Midbrain (tissue), 1 donor: ENCODE results near the gene PGAP6.
"Not testable (repeated sequence)": the region's sequence is repeated elsewhere in the genome, so short reads cannot be mapped to it uniquely, and the experiment has no call there.

Experiments used
- DNase-seq: peaks from one replicate; lab custom pipeline; 2025; lab: John Stamatoyannopoulos, UW

Gene PGAP6

GRCh38 chr16:401468-402348, 19.9 kb upstream of the PGAP6 start, which contains the start of gene DECR2:
TSS of gene DECR2 (plus strand) at chr16:401885. CDS start at chr16:401964, 79 bp downstream.
- peak; percentile 93 for DNase-seq

GRCh38 chr16:400061-400591, 18.3 kb upstream of the PGAP6 start:
- no peak for DNase-seq

DNA sequence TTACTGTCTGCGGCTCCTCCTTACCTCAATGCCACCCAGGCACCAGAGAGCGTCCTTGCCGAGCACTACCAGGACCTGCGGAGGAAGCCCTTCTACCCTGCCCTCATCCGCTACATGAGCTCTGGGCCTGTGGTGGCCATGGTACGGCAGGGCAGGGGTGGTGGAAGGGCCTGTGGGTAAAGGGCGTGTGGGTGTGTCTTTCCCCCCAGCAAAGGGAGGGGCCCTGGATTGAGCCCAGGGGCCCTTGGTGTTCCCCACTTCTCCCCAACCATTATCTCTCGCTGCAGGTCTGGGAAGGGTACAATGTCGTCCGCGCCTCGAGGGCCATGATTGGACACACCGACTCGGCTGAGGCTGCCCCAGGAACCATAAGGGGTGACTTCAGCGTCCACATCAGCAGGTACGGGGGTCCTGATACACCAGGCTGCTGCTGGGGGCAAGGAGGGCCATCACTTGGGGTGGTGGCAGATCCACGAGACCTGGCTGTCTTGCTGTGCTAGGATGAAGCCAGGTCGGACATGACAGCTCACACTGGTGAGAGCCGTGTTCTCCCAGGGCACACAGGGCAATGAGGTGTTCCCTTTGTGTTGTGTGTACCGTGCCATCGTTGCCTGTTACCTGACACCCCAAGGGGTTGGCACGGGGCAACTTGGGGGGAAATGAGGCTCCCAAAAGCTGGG, 17.7 kb upstream of the PGAP6 start:
- no peak for DNase-seq

DNA sequence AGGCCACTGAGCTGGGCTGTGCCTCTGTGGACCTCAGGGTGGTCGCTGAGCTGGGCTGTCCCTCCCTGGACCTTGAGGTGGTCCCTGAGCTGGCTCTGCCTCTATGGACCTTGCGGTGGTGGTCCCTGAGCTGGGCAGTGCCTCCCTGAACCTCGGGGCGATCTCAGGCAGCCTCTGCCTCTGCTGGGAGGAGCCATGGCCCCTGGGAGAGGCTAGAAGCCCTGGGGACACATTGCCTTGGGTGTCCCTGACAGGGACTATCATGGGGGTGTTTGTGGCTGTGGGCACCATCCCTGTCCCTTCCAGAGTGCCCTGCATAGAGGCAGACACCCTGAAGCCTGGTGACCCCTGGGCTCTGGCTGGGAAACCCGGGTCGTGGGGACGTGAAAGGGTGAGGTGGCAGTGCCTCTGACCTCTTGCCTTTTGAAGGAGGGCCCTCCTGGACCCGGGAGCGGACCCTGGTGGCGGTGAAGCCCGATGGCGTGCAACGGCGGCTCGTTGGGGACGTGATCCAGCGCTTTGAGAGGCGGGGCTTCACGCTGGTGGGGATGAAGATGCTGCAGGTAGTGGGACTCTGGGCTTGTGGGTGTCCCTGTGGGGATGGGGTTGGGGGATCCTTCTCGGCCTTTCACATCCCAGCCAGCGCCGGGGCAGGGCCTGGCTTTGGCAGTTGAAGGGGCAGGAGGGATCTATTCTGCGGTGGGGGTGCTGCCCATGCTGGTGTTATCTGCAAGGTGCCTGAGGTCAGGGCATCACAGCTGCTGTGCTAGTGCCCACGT, 17.0 kb upstream of the PGAP6 start:
- no peak for DNase-seq

DNA sequence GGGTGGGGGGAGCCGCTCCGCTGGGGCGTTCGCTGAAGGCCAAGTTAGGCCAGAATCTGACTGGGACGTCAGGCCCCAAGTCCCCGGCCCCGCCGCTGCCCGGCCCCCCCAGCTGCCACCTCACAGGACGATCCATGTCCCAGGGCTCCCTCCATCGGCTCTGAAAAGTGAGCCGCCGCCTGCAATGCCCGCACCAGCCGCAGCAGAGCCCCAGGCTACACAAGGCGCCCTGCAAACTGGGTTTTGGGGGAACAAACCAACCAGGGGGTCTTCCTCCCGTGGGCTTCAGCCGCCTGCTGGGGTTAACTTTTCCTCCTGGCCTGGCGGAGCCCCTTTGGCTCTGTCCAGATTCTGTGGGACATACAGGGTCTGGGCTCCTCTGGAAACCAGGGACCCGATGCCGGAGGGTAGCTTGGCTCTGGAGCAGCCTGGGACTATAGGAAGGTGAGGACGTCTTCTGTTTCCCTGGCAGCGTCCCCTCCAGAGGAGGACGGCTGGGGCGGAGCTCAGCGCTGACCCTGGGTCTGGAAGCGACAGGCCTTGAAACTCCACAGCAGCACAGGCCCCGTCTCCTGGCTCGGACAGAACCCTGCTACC, 16.1 kb upstream of the PGAP6 start:
- DNase-seq = peak; percentile 43

DNA sequence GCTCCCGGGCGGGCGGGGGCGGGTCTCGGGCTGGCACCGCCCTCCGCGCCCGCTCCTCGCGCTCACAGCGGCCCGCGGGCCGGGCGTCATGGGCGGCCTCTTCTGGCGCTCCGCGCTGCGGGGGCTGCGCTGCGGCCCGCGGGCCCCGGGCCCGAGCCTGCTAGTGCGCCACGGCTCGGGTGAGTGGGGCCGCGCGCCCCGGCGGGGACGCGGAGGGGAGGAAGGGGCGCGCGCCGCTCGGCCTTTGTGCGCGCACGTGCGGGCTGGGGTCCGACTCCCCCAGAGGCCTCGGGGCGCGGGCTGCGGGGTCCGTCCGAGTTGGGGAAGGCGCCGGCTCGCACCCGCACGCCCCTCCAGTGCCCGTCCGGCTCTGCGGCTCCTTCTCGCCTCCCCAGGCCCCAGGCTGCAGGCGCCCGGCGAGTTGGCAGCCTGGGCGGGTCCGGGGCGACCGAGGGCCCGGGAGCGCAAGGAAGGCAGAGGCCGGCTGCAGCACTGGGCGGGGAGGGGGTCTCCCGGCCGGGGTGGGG, 15.4 kb upstream of the PGAP6 start, which contains the start of gene NME4:
TSS of gene NME4 (plus strand) at position 65 of the 527 bp plus-strand sequence. CDS start at position 89, 24 bp downstream.
- DNase-seq = no peak

- peak; percentile 24 for DNase-seq
Observed at GRCh38 chr16:396605-397004, 14.8 kb upstream of the PGAP6 start.

DNA sequence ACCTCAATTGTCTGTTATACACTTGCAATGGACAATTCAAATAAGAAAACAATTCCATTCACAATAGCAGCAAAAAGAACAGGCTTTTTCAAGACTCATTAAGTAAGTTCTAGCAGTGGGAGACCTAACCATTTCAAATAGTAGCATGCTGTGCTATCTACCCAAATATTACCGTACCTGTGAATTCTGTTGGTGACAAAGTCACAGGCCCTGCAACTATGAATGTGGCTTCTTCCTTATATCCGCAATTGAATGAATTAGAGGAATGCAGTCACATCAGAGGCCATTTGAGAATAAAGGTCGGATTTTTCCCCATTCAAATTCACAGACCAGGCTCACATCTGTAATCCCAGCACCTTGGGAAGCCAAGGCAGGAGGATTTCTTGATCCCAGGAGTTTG, 14.4 kb upstream of the PGAP6 start:
- DNase-seq = no peak

DNA sequence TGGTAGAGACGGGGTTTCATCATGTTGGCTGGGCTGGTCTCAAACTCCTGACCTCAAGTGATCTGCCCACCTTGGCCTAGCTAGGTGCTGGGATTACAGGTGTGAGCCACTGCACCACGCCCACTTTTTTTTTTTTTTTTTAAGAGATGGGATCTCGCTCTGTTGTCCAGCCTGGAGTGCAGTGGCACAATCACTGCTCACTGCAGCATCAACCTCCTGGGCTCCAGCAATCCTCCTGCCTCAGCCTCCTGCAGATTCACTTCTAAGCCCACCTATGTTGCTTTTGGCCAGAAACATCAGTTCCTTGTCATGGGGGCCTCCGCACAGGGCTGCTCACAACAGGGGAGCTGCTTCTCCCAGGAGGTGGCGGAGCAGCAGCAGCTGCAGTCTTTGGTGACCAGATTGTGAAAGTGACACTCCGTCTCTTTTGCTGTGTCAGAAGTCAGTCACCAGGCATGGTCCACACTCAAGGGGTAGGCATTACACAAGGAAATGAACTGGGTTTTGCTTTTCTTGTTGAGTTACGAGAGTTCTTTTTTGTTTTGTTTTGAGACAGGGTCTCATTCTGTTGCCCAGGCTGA, 10.8 kb upstream of the PGAP6 start:
- no peak for DNase-seq

DNA sequence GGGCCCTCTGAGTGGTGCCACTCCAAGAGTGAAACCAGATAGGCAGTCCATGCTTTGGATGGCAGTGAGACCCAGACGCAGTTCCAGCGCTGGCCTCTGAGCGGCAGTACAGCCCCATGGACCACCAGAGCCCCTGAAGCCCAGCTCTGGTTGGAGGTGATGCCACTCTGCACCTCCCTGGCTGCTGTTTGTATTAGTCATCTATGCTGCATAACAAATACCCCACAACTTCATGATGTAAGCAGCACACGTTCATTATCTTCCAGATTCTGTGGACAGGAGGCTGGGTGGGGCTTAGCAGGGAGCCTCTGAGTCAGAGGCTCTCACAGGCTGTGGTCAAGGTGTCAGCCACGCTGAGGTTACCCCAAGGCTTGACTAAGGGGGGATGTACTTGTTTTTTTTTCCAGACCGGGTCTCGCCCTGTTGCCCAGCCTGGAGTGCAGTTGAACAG, 10.1 kb upstream of the PGAP6 start:
- DNase-seq = peak; percentile 55

DNA sequence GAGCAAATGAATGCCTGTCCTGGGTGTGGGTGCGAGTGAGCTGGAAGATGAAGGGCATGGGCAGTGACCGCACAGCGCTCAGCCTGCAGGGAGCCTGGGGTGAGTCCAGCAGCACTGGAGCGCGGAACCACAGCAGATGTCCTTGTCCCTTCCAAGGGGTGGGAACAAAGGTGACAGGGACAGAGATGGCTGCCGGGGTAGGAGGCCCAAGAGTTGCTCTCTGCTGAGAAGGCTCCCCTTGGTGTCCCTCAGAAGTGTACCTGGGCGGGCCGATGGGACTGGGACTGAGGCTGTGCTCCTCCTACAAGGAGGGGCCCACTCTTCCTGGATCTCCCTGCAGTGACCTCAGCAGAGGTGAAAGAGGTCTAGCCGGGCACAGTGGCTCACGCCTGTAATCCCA, 7.6 kb upstream of the PGAP6 start:
- DNase-seq = no peak

- not testable (repeated sequence) for DNase-seq
Observed at GRCh38 chr16:387761-388666, 6.2 kb upstream of the PGAP6 start.

DNA sequence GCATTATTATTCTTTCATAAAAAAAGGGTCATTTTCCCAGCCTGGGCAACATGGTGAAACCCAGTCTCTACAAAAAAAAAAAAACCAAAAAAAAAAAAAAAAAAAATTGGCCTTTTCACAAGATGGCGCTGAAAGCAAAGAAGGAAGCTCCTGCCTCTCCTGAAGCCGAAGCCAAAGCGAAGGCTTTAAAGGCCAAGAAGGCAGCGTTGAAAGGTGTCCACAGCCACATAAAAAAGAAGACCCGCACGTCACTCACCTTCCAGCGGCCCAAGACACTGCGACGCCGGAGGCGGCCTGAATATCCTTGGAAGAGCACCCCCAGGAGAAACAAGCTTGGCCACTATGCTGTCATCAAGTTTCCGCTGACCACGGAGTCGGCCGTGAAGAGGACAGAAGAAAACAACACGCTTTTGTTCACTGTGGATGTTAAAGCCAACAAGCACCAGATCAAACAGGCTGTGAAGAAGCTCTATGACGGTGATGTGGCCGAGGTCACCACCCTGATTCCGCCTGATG, 4.9 kb upstream of the PGAP6 start:
- DNase-seq = peak; percentile 40

GRCh38 chr16:383326-384051, 1.7 kb upstream of the PGAP6 start:
- no peak for DNase-seq

- DNase-seq = no peak
Observed at GRCh38 chr16:381012-381788, 578 bp downstream of the PGAP6 start.

- DNase-seq = no peak
Observed at GRCh38 chr16:380762-381011, 1.1 kb downstream of the PGAP6 start.

DNA sequence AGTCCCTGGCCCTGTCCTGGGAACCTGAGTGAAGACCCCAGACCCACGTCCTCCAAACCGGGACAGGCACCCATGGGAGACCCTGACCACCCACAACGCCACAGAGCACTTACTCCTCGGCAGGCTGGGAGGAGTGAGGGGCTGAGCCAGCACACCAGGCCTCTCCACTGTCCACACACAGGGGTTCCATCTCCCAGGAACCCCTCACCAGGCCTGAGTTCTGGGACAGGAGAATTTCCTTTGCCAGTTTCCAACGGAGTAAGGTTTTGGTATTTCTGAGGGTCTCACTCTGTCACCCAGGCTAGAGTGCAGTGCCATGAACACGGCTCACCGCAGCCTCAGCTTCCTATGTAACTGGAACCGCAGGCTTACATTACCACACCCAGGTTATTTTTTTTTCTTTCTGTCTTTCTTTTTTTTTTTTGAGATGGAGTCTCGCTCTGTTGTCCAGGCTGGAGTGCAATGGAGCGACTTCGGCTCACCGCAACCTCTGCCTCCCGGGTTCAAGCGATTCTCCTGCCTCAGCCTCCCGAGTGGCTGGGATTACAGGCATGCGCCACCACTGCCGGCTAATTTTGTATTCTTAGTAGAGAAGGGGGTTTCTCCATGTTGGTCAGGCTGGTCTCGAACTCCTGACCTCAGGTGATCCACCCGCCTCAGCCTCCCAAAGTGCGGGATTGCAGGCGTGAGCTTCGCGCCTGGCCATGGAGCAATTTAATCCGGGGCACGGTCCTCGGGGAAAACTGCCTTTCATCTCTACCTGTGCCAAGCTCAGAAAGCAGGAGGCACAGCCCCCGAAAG, 1.6 kb downstream of the PGAP6 start:
- no peak for DNase-seq
